Uterus (tissue), 4 donors: Measurements from ENCODE around the gene ANXA6. TPM values are rescaled to one million over a fixed set of nuclear protein-coding genes. Genes with fewer than 3 reads are reported as not detected.

ENCODE experiments used
- DNase-seq, 2 donors: peaks; one replicate each; pipeline ENCODE4 v3.0.0-alpha.2; 2019 to 2020
- H3K27ac ChIP-seq, 2 donors: fragments of 200-600 bp; sonication (generic); 1 replicate in 1 of 2; 2 replicates in 1 of 2; pipeline ENCODE4 v1.5.1; 2016 to 2018
- H3K27me3 ChIP-seq, 2 donors: fragments of 200-600 bp; sonication (generic); one replicate each; pipeline ENCODE4 v1.5.1; 2018 to 2019; ENCODE audit warnings: control low read depth in 1 of 2
- H3K36me3 ChIP-seq, 2 donors: fragments of 200-600 bp; sonication (generic); one replicate each; pipeline ENCODE4 v1.5.1; 2019; ENCODE audit warnings: control low read depth in 1 of 2
- H3K4me1 ChIP-seq, 2 donors: fragments of 200-600 bp; sonication (generic); one replicate each; pipeline ENCODE4 v1.5.1; 2018 to 2019; ENCODE audit warnings: control low read depth in 1 of 2
- H3K4me3 ChIP-seq, 2 donors: fragments of 200-600 bp; sonication (generic); 1 replicate in 1 of 2; 2 replicates in 1 of 2; pipeline ENCODE4 v1.5.1; 2018 to 2019; ENCODE audit warnings: mild to moderate bottlenecking in 1 of 2
- H3K9me3 ChIP-seq, 2 donors: fragments of 200-600 bp; sonication (generic); one replicate each; pipeline ENCODE4 v1.5.1; 2019; ENCODE audit warnings: control low read depth in 1 of 2
- CTCF ChIP-seq, 4 experiments: fragments of 200-600 bp in 2 of 4; fragments of 450-650 bp in 2 of 4; sonication (generic) in 2 of 4; IDR thresholded peaks; one replicate each; pipeline ENCODE4 v1.5.1; 2016 to 2019; ENCODE audit warnings: antibody characterized with exemption in 4 of 4, mild to moderate bottlenecking in 2 of 4, moderate library complexity in 1 of 4
- POLR2A ChIP-seq, 2 donors: fragments of 450-650 bp; IDR thresholded peaks; one replicate each; pipeline ENCODE4 v1.6.1; 2016; ENCODE audit warnings: antibody characterized with exemption in 2 of 2, mild to moderate bottlenecking in 1 of 2, moderate library complexity in 1 of 2
- intact Hi-C: fragments of 100-400 bp; cut with DNase I; formaldehyde crosslinking; loops from one replicate; pipeline ENCODE4 v1.15.1; 2023; ENCODE audit warnings: low total_unique reads
- total RNA-seq, 4 donors: library from RNA; depleted of rRNA in 3 of 4; stranded (reverse); fragments of >200 nt in 3 of 4; gene quantifications; one replicate each; pipeline versions ENCODE4 v1.1.0 to v1.2.4, GENCODE V29; 2014 to 2023
- donor health status: DM: yes; HTN: yes; CAD: no.

The ANXA6 gene
- total RNA-seq, 4 donors from 2014 or later: 131 to 346 (median 252) TPM

- Histone ChIP-seq H3K9me3 (no peaks in the 10 kb centered on the region), H3K27ac (peak overlapping the region; percentile 25 to 93), H3K27me3 (no peaks in the 10 kb centered on the region), H3K4me3 (no peak overlapping the region), H3K4me1 (peaks cover 3 to 13% of the 10 kb centered on the region in 2 donors), H3K36me3 (no peaks in the 10 kb centered on the region)
- intact Hi-C loops: no loop called here
- no peak for DNase-seq
- TF ChIP-seq CTCF (IDR thresholded peaks at IDR 0.05): no peak
- TF ChIP-seq POLR2A (IDR thresholded peaks at IDR 0.05): no peak
These were observed 4.3 kb downstream of the ANXA6 start for GRCh38 chr5:151153300-151153699.

DNA sequence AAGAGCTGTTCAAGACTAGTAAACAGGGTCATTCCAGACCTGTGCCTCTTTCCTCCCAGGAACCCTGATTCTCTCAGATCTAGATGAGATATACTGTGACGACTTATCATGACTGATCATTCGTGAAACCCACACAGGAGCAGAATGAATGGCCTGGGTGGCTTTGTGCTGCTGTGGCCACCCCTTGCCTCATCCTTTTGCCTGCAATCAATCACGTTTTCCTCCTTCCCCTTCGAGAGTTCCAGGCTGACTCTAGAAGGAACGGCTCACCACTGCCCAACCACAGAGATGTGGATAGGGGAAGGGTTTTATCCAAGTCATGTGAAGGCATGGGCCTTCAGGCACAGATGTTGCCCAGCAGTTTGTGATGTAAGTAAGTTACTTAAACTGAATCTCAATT lies 5.8 kb downstream of the ANXA6 start:
- no peak for DNase-seq
- intact Hi-C loops: no loop called here
- Histone ChIP-seq H3K9me3 (no peaks in the 10 kb centered on the region), H3K27ac (peak overlapping the region; percentile 75 to 85), H3K36me3 (no peaks in the 10 kb centered on the region), H3K4me1 (peaks cover 3 to 13% of the 10 kb centered on the region in 2 donors), H3K27me3 (no peaks in the 10 kb centered on the region), H3K4me3 (no peak overlapping the region)
- no peak for TF ChIP-seq CTCF (IDR thresholded peaks at IDR 0.05)
- no peak for TF ChIP-seq POLR2A (IDR thresholded peaks at IDR 0.05)

DNA sequence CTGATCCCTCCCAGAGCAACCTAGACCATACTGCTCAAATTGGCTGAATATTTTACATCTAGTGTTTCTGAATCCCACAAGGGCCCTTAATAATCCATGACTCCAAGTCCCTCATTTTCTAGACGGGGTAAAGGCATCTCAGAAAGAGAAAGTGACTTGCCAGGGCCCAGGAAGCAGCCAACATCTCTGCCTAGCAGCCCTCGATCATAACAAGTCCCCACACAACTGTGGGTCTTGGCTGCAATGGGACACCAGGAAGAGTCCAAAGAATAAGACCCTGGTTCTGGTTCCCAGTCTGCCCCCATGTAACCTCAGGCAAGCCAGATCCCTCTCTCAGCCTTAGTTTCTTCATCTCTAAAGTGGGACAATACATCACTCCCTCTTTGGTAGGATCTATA lies 6.3 kb downstream of the ANXA6 start:
- Histone ChIP-seq H3K9me3 (no peaks in the 10 kb centered on the region), H3K36me3 (no peaks in the 10 kb centered on the region), H3K4me1 (peaks cover 3 to 13% of the 10 kb centered on the region in 2 donors), H3K27me3 (no peaks in the 10 kb centered on the region), H3K27ac (peak overlapping the region; percentile 75 to 85), H3K4me3 (no peak overlapping the region)
- TF ChIP-seq POLR2A (IDR thresholded peaks at IDR 0.05) (no peak), CTCF (IDR thresholded peaks at IDR 0.05) (no peak)
- no peak for DNase-seq
- intact Hi-C loops: no loop called here

DNA sequence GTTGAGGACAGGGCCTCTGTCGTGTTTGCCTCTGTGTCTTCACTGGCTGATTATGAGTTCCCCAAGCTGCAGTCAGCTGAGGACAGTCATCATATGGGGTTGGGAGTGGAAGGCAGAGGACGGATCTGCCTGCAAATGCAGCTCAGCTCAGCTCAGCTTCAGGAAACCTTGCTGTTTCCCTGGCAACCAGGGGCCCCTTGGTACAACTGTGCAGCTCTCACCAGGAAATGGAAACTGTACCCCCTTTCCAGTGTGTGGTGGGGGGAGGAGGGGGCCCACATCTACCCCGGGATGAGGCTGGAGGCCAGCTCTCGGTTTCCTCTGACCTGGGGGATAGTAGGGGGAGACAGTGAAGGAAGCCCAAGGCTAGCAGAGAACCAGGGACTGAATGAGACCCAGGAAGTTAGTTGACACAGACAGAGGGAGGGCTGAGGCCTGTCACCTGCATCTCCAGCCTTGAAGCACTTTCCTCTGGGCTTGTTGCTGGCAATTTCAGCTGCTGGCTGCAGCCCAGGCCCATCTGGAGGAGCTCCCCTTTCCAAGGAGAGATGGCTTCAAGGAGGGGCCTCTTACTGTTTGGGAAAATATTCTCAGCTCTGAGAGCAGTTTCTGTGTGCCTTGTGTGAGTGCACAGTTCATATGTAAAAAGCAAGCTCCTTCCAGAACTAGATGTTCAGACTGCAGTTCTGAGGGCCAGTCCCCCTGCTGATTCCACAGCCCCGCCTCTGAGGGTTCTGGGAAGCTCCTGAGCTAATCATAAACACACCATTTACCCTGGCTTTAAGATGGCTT lies 6.9 kb downstream of the ANXA6 start:
- no peaks in the 10 kb centered on the region for H3K36me3 ChIP-seq
- TF ChIP-seq POLR2A (IDR thresholded peaks at IDR 0.05): peak in 1 of 2 donors; percentile 22
- no peak for TF ChIP-seq CTCF (IDR thresholded peaks at IDR 0.05)
- intact Hi-C loops: no loop called here
- H3K27me3 ChIP-seq: no peaks in the 10 kb centered on the region
- no peaks in the 10 kb centered on the region for H3K9me3 ChIP-seq
- peaks cover 3 to 10% of the 10 kb centered on the region in 2 donors for H3K4me1 ChIP-seq
- peak; percentile 70 to 74 for DNase-seq
- no peak overlapping the region for H3K4me3 ChIP-seq
- peak overlapping the region; percentile 75 to 85 for H3K27ac ChIP-seq

DNA sequence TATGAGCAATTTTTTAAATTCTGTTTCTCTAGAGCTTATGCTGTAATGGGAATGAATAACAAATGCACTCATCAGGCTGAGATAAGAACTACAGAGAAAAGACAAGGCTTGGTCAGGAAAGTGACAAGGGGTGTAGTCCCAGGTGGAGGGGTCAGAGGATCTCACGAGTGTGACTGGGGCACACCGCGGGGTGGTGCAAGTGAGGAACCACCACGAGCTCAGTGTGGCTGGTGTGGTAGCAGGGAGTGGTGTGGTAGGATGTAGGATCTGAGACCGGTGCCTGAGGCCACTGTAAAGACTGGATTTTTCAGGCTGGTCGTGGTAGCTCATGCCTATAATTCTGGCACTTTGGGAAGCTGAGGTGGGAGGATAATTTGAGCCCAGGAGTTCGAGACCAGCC lies 9.0 kb downstream of the ANXA6 start:
- Histone ChIP-seq H3K4me1 (peaks cover 0 to 7% of the 10 kb centered on the region in 2 donors), H3K27ac (no peak overlapping the region)
- intact Hi-C loops: no loop called here

More for the DNA sequence above, 9.0 kb downstream of the ANXA6 start:
- H3K4me3 ChIP-seq: no peak overlapping the region
- H3K36me3 ChIP-seq: no peaks in the 10 kb centered on the region
- TF ChIP-seq CTCF (IDR thresholded peaks at IDR 0.05): no peak
- no peak for TF ChIP-seq POLR2A (IDR thresholded peaks at IDR 0.05)
- H3K27me3 ChIP-seq: no peaks in the 10 kb centered on the region
- H3K9me3 ChIP-seq: no peaks in the 10 kb centered on the region
- DNase-seq: no peak
